Uterus (tissue), 2 donors: Measurements from ENCODE around the gene TOM1L1.

Experiments
- CTCF ChIP-seq, 4 experiments: fragments of 200-600 bp in 2 of 4; fragments of 450-650 bp in 2 of 4; sonication (generic) in 2 of 4; IDR thresholded peaks; one replicate each; pipeline ENCODE4 v1.5.1; 2016 to 2019; ENCODE audit warnings: antibody characterized with exemption in 4 of 4, mild to moderate bottlenecking in 2 of 4, moderate library complexity in 1 of 4
- POLR2A ChIP-seq, 2 donors: fragments of 450-650 bp; IDR thresholded peaks; one replicate each; pipeline ENCODE4 v1.6.1; 2016; ENCODE audit warnings: antibody characterized with exemption in 2 of 2, mild to moderate bottlenecking in 1 of 2, moderate library complexity in 1 of 2

- TF ChIP-seq POLR2A (IDR thresholded peaks at IDR 0.05) (no peak), CTCF (IDR thresholded peaks at IDR 0.05) (no peak)
Measured at GRCh38 chr17:54979657-54980056, 79.0 kb downstream of the TOM1L1 start.
